ENCODE results near the gene SYNM. TPM values are rescaled to one million over a fixed set of nuclear protein-coding genes. Genes with fewer than 3 reads are reported as not detected.

Gene SYNM
- total and polyA plus RNA-seq, 2 donors (not counting 1 experiment from before 2014, with no cell fraction given), result 0.04 to 0.27 TPM

DNA sequence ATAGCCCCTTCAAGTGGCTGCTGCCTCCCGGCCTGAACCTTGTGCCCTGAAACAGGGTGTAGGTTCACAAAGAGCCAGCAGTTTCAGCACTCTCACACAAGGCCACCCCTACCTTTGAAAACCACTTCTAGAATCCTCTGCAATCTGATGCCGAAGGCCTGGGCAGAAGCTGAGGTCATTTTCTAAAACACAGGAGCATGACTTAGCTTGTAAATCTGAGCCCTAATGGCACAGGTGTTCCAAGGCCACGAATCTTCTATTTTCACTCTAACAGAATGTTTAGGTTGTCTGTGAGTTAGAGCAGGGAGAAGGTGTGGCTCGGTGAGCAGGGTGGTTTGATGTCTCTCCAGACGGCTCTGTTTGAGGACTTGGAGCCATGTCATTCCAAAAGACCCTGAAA, 62.3 kb downstream of the SYNM start:
- Mint-ChIP-seq H3K4me3 (no peak overlapping the region), H3K27ac (no peak overlapping the region), H3K9me3 (ENCODE audit: insufficient read depth) (no peaks in the 10 kb centered on the region), H3K4me1 (peaks cover 29% of the 10 kb centered on the region), H3K27me3 (no peaks in the 10 kb centered on the region)
- ATAC-seq (ENCODE audit: low read depth), result no peak
- H3K79me2 ChIP-seq (ENCODE audit: control insufficient read depth, insufficient read depth, low read length), result no peaks in the 10 kb centered on the region
- intact Hi-C loops (cut with micrococcal nuclease), result no loop called here
- H3K27ac ChIP-seq (ENCODE audit: low read length in 2 of 2), result no peak overlapping the region
- CTCF ChIA-PET, result no interaction called here
- no peaks in the 10 kb centered on the region for H3K36me3 ChIP-seq (replicated peaks in 1 of 2; ENCODE audit: control extremely low read depth in 1 of 2, control insufficient read depth in 1 of 2, extremely low read depth in 1 of 2, insufficient read depth in 2 of 2, low read length in 1 of 2)
- no peaks in the 10 kb centered on the region for H4K20me1 ChIP-seq (ENCODE audit: control insufficient read depth, insufficient read depth, low read length, poor library complexity, severe bottlenecking)
- H3K9ac ChIP-seq (ENCODE audit: low read length), result no peak overlapping the region
- 78% methylated on average over 2 of the region's 5 CpGs for WGBS (ENCODE audit: insufficient coverage)
- no peaks in the 10 kb centered on the region for H3K9me3 ChIP-seq (ENCODE audit: control extremely low read depth in 1 of 3, control insufficient read depth in 2 of 3, insufficient read depth in 1 of 3, low read length in 2 of 3)
- H2AFZ ChIP-seq (ENCODE audit: insufficient read depth, low read depth, low read length, poor library complexity, severe bottlenecking), result no peak overlapping the region
- no peaks in the 10 kb centered on the region for H3K27me3 ChIP-seq (replicated peaks in 1 of 4; ENCODE audit: control extremely low read depth in 1 of 4, control insufficient read depth in 3 of 4, insufficient read depth in 4 of 4, low read length in 3 of 4)
- H3K4me1 ChIP-seq (ENCODE audit: control insufficient read depth in 2 of 2, insufficient read depth in 2 of 2, low read length in 2 of 2), result peaks cover 12 to 18% of the 10 kb centered on the region in 2 donors
- H3K4me3 ChIP-seq (ENCODE audit: control extremely low read depth in 1 of 5, extremely low read depth in 1 of 5, insufficient read depth in 1 of 5, low read depth in 2 of 5, low read length in 4 of 5), result no peak overlapping the region
- POLR2A ChIA-PET, result no interaction called here
- no peak overlapping the region for H3K4me2 ChIP-seq (replicated peaks; ENCODE audit: low read depth, low read length, poor library complexity, severe bottlenecking)
- DNase-seq, result no peak
- TF ChIP-seq, protein P1, sequence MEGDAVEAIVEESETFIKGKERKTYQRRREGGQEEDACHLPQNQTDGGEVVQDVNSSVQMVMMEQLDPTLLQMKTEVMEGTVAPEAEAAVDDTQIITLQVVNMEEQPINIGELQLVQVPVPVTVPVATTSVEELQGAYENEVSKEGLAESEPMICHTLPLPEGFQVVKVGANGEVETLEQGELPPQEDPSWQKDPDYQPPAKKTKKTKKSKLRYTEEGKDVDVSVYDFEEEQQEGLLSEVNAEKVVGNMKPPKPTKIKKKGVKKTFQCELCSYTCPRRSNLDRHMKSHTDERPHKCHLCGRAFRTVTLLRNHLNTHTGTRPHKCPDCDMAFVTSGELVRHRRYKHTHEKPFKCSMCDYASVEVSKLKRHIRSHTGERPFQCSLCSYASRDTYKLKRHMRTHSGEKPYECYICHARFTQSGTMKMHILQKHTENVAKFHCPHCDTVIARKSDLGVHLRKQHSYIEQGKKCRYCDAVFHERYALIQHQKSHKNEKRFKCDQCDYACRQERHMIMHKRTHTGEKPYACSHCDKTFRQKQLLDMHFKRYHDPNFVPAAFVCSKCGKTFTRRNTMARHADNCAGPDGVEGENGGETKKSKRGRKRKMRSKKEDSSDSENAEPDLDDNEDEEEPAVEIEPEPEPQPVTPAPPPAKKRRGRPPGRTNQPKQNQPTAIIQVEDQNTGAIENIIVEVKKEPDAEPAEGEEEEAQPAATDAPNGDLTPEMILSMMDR (IDR thresholded peaks at IDR 0.05), result no peak
- TF ChIP-seq EZH2 (IDR thresholded peaks at IDR 0.05; ENCODE audit: borderline replicate concordance, insufficient read depth, low read depth, low read length, poor library complexity, severe bottlenecking), result no peak

DNA sequence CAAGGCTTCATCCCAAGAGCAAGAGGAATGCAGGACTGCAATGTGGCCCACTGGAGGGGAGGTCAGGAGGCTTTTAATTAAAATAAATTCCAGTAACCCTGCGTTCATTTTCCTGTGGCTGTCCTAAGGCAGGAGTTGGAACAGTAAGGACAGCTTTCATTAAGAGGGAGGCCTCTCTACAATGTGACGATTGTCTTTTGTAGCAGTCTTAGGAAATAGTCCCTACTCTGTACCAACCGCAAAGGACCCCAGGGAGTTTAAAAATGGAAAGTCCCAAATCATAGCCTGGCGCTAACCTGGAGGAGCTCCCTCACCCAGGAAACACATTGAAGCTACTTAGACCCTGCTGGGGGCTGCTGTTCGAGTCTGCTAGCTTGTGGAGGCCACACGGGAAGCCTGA, 62.8 kb downstream of the SYNM start:
- CTCF ChIA-PET, result no interaction called here
- peaks cover 29% of the 10 kb centered on the region for H3K4me1 Mint-ChIP-seq
- no peak for ATAC-seq (ENCODE audit: low read depth)

More for the DNA sequence above, 62.8 kb downstream of the SYNM start:
- H3K4me3 Mint-ChIP-seq, result no peak overlapping the region
- Histone ChIP-seq H3K79me2 (ENCODE audit: control insufficient read depth, insufficient read depth, low read length) (no peaks in the 10 kb centered on the region), H3K27me3 (replicated peaks in 1 of 4; ENCODE audit: control extremely low read depth in 1 of 4, control insufficient read depth in 3 of 4, insufficient read depth in 4 of 4, low read length in 3 of 4) (no peaks in the 10 kb centered on the region), H3K27ac (ENCODE audit: low read length in 2 of 2) (no peak overlapping the region), H3K4me2 (replicated peaks; ENCODE audit: low read depth, low read length, poor library complexity, severe bottlenecking) (no peak overlapping the region), H3K4me3 (ENCODE audit: control extremely low read depth in 1 of 5, extremely low read depth in 1 of 5, insufficient read depth in 1 of 5, low read depth in 2 of 5, low read length in 4 of 5) (no peak overlapping the region), H4K20me1 (ENCODE audit: control insufficient read depth, insufficient read depth, low read length, poor library complexity, severe bottlenecking) (no peaks in the 10 kb centered on the region), H3K9ac (ENCODE audit: low read length) (no peak overlapping the region), H3K9me3 (ENCODE audit: control extremely low read depth in 1 of 3, control insufficient read depth in 2 of 3, insufficient read depth in 1 of 3, low read length in 2 of 3) (no peaks in the 10 kb centered on the region), H3K4me1 (ENCODE audit: control insufficient read depth in 2 of 2, insufficient read depth in 2 of 2, low read length in 2 of 2) (peaks cover 12 to 18% of the 10 kb centered on the region in 2 donors), H3K36me3 (replicated peaks in 1 of 2; ENCODE audit: control extremely low read depth in 1 of 2, control insufficient read depth in 1 of 2, extremely low read depth in 1 of 2, insufficient read depth in 2 of 2, low read length in 1 of 2) (no peaks in the 10 kb centered on the region), H2AFZ (ENCODE audit: insufficient read depth, low read depth, low read length, poor library complexity, severe bottlenecking) (peak overlapping the region; percentile 18)
- WGBS (ENCODE audit: insufficient coverage), result 7% methylated on average over 4 of the region's 6 CpGs
- no peak for TF ChIP-seq EZH2 (IDR thresholded peaks at IDR 0.05; ENCODE audit: borderline replicate concordance, insufficient read depth, low read depth, low read length, poor library complexity, severe bottlenecking)
- TF ChIP-seq, protein P1 (IDR thresholded peaks at IDR 0.05), result no peak
- no peaks in the 10 kb centered on the region for H3K27me3 Mint-ChIP-seq
- intact Hi-C loops (cut with micrococcal nuclease), result no loop called here
- DNase-seq, result peak; percentile 20
- POLR2A ChIA-PET, result no interaction called here
- no peak overlapping the region for H3K27ac Mint-ChIP-seq
- no peaks in the 10 kb centered on the region for H3K9me3 Mint-ChIP-seq (ENCODE audit: insufficient read depth)
